Mesendoderm (in vitro differentiated cells): ENCODE results near the gene KIF22.
"Not testable (repeated sequence)": the region's sequence is repeated elsewhere in the genome, so short reads cannot be mapped to it uniquely, and the experiment has no call there.

Experiments used
- DNase-seq: peaks from one replicate; pipeline ENCODE4 v3.0.0; 2013
- H2AK5ac ChIP-seq: 2 replicates; pipeline ENCODE4 v1.6.1; 2013; ENCODE audit warnings: low read length, inconsistent platforms
- H2BK120ac ChIP-seq: 2 replicates; pipeline ENCODE4 v1.6.1; 2013; ENCODE audit warnings: low read depth, mild to moderate bottlenecking, low read length, moderate library complexity, mixed read lengths
- H2BK15ac ChIP-seq: replicated peaks from 2 replicates; pipeline ENCODE4 v1.6.1; 2013; ENCODE audit warnings: low read depth, mild to moderate bottlenecking, moderate library complexity
- H2BK5ac ChIP-seq: 2 replicates; pipeline ENCODE4 v1.6.1; 2013; ENCODE audit warnings: low read length, inconsistent platforms
- H3K18ac ChIP-seq: 2 replicates; pipeline ENCODE4 v1.6.1; 2013; ENCODE audit warnings: mild to moderate bottlenecking, low read length, mixed read lengths
- H3K23ac ChIP-seq: one replicate; pipeline ENCODE4 v1.6.1; 2013; ENCODE audit warnings: low read length
- H3K27ac ChIP-seq: 2 replicates; pipeline ENCODE4 v1.5.1; 2013; ENCODE audit warnings: low read depth, mild to moderate bottlenecking, inconsistent platforms, low read length, moderate library complexity
- H3K27me3 ChIP-seq: 2 replicates; pipeline ENCODE4 v1.6.1; 2013; ENCODE audit warnings: low read length, control low read depth, mild to moderate bottlenecking, inconsistent platforms; ENCODE audit not compliant: insufficient read depth, poor library complexity
- H3K36me3 ChIP-seq: 2 replicates; pipeline ENCODE4 v1.6.1; 2013; ENCODE audit warnings: low read length, inconsistent platforms; ENCODE audit not compliant: control insufficient read depth, insufficient read depth
- H3K4ac ChIP-seq: one replicate; pipeline ENCODE4 v1.6.1; 2013; ENCODE audit warnings: low read depth, mild to moderate bottlenecking, low read length, moderate library complexity
- H3K4me1 ChIP-seq: 2 replicates; pipeline ENCODE4 v1.6.1; 2013; ENCODE audit warnings: low read depth, low read length, inconsistent platforms; ENCODE audit not compliant: control insufficient read depth
- H3K4me2 ChIP-seq: 2 replicates; pipeline ENCODE4 v1.6.1; 2013; ENCODE audit warnings: low read length
- H3K4me3 ChIP-seq: 2 replicates; pipeline ENCODE4 v1.5.1; 2013; ENCODE audit warnings: mild to moderate bottlenecking, low read length
- H3K56ac ChIP-seq: one replicate; pipeline ENCODE4 v1.6.1; 2013; ENCODE audit warnings: low read length
- H3K79me1 ChIP-seq: 2 replicates; pipeline ENCODE4 v1.6.1; 2013; ENCODE audit warnings: low read length, inconsistent platforms
- H3K79me2 ChIP-seq: 2 replicates; pipeline ENCODE4 v1.6.1; 2013; ENCODE audit warnings: mild to moderate bottlenecking, low read length; ENCODE audit not compliant: control insufficient read depth, insufficient read depth
- H3K9ac ChIP-seq: 2 replicates; pipeline ENCODE4 v1.6.1; 2013; ENCODE audit warnings: low read length, inconsistent platforms
- H4K5ac ChIP-seq: one replicate; pipeline ENCODE4 v1.6.1; 2013; ENCODE audit warnings: low read length
- H4K8ac ChIP-seq: one replicate; pipeline ENCODE4 v1.6.1; 2013; ENCODE audit warnings: low read depth, mild to moderate bottlenecking, control low read depth, low read length, moderate library complexity
- WGBS: extraction: QIAGEN DNeasy Blood & Tissue Kit; methylation state at CpG from one replicate; pipeline ENCODE4 v1.1.7; 2013; ENCODE audit warnings: low lambda C conversion rate, missing lambda C conversion rate; ENCODE audit not compliant: insufficient coverage; ENCODE audit errors: extremely low coverage; 5-methylcytosine and 5-hydroxymethylcytosine counted together

The KIF22 gene

DNA sequence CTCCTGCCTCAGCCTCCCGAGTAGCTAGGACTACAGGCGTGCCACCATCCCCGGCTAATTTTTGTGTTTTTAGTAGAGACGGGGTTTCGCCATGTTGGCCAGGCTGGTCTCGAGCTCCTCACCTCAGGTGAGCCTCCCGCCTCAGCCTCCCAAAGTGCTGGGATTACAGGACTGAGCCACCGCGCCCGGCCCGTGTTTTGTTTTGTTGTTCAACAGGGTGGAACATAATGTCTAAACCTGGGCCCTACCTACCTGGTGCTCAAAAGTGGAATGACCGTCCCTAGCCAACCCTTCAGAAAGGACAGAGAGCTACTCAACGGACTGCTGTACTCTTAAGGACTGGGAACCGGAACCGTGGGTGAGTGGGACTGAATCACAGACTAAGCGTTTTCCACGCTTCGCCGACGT lies 772 bp upstream of the KIF22 start:
- H2BK5ac ChIP-seq, result peak overlapping the region; percentile 69

GRCh38 chr16:29790949-29791844 lies 646 bp downstream of the KIF22 start:
- Histone ChIP-seq H2BK120ac (no peak overlapping the region), H3K9ac (peak overlapping the region; percentile 96), H2BK5ac (peak overlapping the region; percentile 29), H2BK15ac (no peak overlapping the region), H3K4me3 (peak overlapping the region; percentile 96), H2AK5ac (peak overlapping the region; percentile 88), H3K23ac (no peak overlapping the region), H3K56ac (peak overlapping the region; percentile 94), H4K8ac (no peak overlapping the region), H3K79me1 (peaks cover 24% of the 10 kb centered on the region), H3K36me3 (peaks cover 2% of the 10 kb centered on the region), H3K4me1 (peaks cover 12% of the 10 kb centered on the region), H4K5ac (no peak overlapping the region), H3K4me2 (peak overlapping the region; percentile 93), H3K79me2 (peaks cover 49% of the 10 kb centered on the region), H3K4ac (peak overlapping the region; percentile 82), H3K27me3 (no peaks in the 10 kb centered on the region), H3K18ac (peak overlapping the region; percentile 35), H3K27ac (peak overlapping the region; percentile 22)
- no peak for DNase-seq
- WGBS, result no CpG with 5 or more reads among the region's 31 CpGs

More for the DNA sequence above, 772 bp upstream of the KIF22 start:
- H3K79me1 ChIP-seq, result peaks cover 17% of the 10 kb centered on the region
- no peak overlapping the region for H2BK15ac ChIP-seq
- peak overlapping the region; percentile 97 for H3K56ac ChIP-seq
- H4K8ac ChIP-seq, result no peak overlapping the region
- no peaks in the 10 kb centered on the region for H3K27me3 ChIP-seq
- no CpG with 5 or more reads among the region's 20 CpGs for WGBS
- DNase-seq, result no peak
- H2BK120ac ChIP-seq, result no peak overlapping the region
- H3K36me3 ChIP-seq, result peaks cover 2% of the 10 kb centered on the region
- peak overlapping the region; percentile 97 for H3K9ac ChIP-seq
- peak overlapping the region; percentile 49 for H3K4me3 ChIP-seq
- H3K4ac ChIP-seq, result peak overlapping the region; percentile 91
- H3K23ac ChIP-seq, result peak overlapping the region; percentile 97
- peak overlapping the region; percentile 87 for H4K5ac ChIP-seq
- H3K4me1 ChIP-seq, result peaks cover 12% of the 10 kb centered on the region
- peaks cover 40% of the 10 kb centered on the region for H3K79me2 ChIP-seq
- H3K27ac ChIP-seq, result no peak overlapping the region
- peak overlapping the region; percentile 90 for H3K4me2 ChIP-seq
- H3K18ac ChIP-seq, result peak overlapping the region; percentile 12
- H2AK5ac ChIP-seq, result peak overlapping the region; percentile 72

DNA sequence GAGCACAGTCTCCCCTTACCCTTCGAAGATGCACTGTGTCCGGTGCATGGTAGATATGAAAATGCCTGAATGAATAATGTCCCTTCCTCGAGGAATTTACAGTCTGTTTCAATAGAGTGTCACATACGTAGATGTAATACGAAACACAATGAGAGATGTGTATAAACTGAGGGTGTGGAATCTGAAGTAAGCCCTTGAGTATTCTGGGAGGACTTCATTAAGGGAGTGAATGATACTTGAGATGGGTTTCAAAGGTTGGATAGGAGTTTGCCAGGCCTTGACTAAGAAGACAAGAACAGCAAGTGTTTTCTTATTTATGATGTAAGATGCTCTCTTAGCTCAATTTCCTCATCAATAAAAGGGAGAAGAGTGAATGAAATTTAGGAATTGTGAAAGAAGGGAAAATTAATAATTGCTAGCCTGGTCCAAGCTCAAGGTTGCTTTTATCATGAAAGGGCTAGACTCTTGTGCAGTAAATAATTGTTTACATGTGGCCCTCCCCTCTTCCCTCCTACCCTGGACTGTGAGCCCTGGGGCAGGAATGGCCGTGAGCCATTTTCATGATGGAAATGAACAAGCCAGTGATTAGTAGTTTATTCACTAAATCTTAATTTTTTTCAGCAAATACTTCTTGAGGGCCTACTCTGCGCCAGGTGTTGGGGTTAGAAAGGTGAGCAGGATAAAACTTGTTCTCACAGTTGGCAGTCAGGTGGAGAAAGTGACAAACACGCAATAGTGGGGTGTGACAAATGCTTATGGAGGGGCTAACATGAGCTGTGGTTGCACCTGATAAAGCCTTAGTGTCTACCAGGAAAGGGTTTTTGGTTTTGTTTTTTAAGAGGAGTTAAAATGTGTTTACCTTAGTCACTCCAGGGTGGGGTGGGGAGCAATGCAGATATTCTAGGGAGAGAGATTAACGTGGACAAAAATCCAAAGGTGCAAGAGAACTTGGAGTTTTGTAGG lies 1.6 kb downstream of the KIF22 start:
- no peak overlapping the region for H2BK5ac ChIP-seq
- no peak overlapping the region for H4K5ac ChIP-seq
- peaks cover 49% of the 10 kb centered on the region for H3K79me2 ChIP-seq
- peak overlapping the region; percentile 88 for H2AK5ac ChIP-seq
- H3K9ac ChIP-seq, result peak overlapping the region; percentile 96
- no peak overlapping the region for H3K18ac ChIP-seq
- H3K27ac ChIP-seq, result no peak overlapping the region
- peaks cover 12% of the 10 kb centered on the region for H3K4me1 ChIP-seq
- H2BK120ac ChIP-seq, result no peak overlapping the region
- no peak overlapping the region for H3K4ac ChIP-seq
- H2BK15ac ChIP-seq, result no peak overlapping the region
- H4K8ac ChIP-seq, result no peak overlapping the region
- peaks cover 7% of the 10 kb centered on the region for H3K36me3 ChIP-seq
- no peaks in the 10 kb centered on the region for H3K27me3 ChIP-seq
- WGBS, result no CpG with 5 or more reads among the region's 9 CpGs
- H3K79me1 ChIP-seq, result peaks cover 30% of the 10 kb centered on the region
- H3K4me2 ChIP-seq, result peak overlapping the region; percentile 93
- peak overlapping the region; percentile 50 for H3K23ac ChIP-seq
- H3K56ac ChIP-seq, result peak overlapping the region; percentile 94
- no peak for DNase-seq
- H3K4me3 ChIP-seq, result peak overlapping the region; percentile 96

GRCh38 chr16:29793153-29793552 lies 2.6 kb downstream of the KIF22 start:
- H3K36me3 ChIP-seq, H3K56ac ChIP-seq, H4K8ac ChIP-seq, H3K9ac ChIP-seq, H3K4me2 ChIP-seq, H3K23ac ChIP-seq, H3K27me3 ChIP-seq, H2BK15ac ChIP-seq, H2BK120ac ChIP-seq, H3K4me3 ChIP-seq, H2BK5ac ChIP-seq, DNase-seq, H3K4ac ChIP-seq, H3K27ac ChIP-seq, H4K5ac ChIP-seq, H2AK5ac ChIP-seq, H3K18ac ChIP-seq: not testable (repeated sequence)
- Histone ChIP-seq H3K4me1 (peaks cover 12% of the 10 kb centered on the region), H3K79me1 (peaks cover 30% of the 10 kb centered on the region), H3K79me2 (peaks cover 49% of the 10 kb centered on the region)
- WGBS, result no CpG with 5 or more reads among the region's 18 CpGs

DNA sequence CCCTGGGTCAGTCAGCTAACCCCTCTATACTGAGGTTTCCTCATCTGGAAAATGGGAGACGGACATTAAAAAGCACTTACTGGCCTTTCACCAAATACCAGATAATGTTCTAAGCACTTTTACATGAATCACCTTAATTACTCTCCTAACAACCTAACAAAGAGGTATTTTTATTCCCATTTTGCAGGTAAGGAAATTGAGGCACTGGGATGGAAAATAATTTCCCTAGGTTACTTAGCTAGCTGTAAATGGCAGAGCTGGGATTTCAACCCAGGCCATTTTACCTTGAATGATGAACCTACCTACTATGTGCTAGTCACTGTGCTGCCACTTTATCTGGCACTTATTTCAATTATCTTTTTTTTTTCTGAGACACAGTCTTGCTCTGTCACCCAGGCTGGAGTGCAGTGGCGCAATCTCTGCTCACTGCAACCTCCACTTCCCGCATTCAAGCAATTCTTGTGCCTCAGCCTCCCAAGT lies 3.7 kb downstream of the KIF22 start:
- no peak overlapping the region for H3K4me3 ChIP-seq
- no peak overlapping the region for H4K5ac ChIP-seq
- H3K23ac ChIP-seq, result peak overlapping the region; percentile 75
- no peak overlapping the region for H3K4me2 ChIP-seq
- H3K27ac ChIP-seq, result no peak overlapping the region
- no peak for DNase-seq
- WGBS, result no CpG with 5 or more reads among the region's 3 CpGs
- no peak overlapping the region for H2BK120ac ChIP-seq
- peaks cover 30% of the 10 kb centered on the region for H3K79me1 ChIP-seq
- H3K79me2 ChIP-seq, result peaks cover 49% of the 10 kb centered on the region
- no peak overlapping the region for H2AK5ac ChIP-seq
- H3K18ac ChIP-seq, result no peak overlapping the region
- H3K56ac ChIP-seq, result no peak overlapping the region
- H2BK15ac ChIP-seq, result no peak overlapping the region
- H3K4ac ChIP-seq, result no peak overlapping the region
- peaks cover 12% of the 10 kb centered on the region for H3K4me1 ChIP-seq
- H2BK5ac ChIP-seq, result no peak overlapping the region
- no peak overlapping the region for H4K8ac ChIP-seq
- H3K9ac ChIP-seq, result no peak overlapping the region
- H3K27me3 ChIP-seq, result no peaks in the 10 kb centered on the region
- H3K36me3 ChIP-seq, result peaks cover 10% of the 10 kb centered on the region
